GM12892 (cell line): ENCODE results near the gene LIPA.

Experiments used
- POLR2A ChIP-seq: IDR thresholded peaks from 2 replicates; pipeline ENCODE4 v1.6.1; 2011; ENCODE audit warnings: low read depth, low read length, control low read depth
- TAF1 ChIP-seq: IDR thresholded peaks from 2 replicates; pipeline ENCODE4 v1.6.1; 2011; ENCODE audit warnings: low read depth, mild to moderate bottlenecking, control low read depth, low read length, borderline replicate concordance

GRCh38 chr10:89262086-89263051, 10.8 kb upstream of the LIPA start:
- no peak for TF ChIP-seq TAF1
- no peak for TF ChIP-seq POLR2A
